Measurements from ENCODE around the gene CEP152. TPM values are rescaled to one million over a fixed set of nuclear protein-coding genes. Genes with fewer than 3 reads are reported as not detected.
A peak's percentile ranks its signal among the peaks of the same experiment; 100 is the strongest.

CEP152 gene
- total and polyA plus RNA-seq, 2 of the 13 experiments (the other 11 are each of a cell fraction or from before 2014, with no cell fraction given): 1.3 to 14.7 TPM

- no peak for TF ChIP-seq HNRNPUL1 (IDR thresholded peaks at IDR 0.05; ENCODE audit: low read depth, low read length)
- no peak for TF ChIP-seq MAZ (IDR thresholded peaks at IDR 0.05; ENCODE audit: borderline replicate concordance, low read depth, low read length)
- TF ChIP-seq MAZ (CRISPR knock-in tag; IDR thresholded peaks at IDR 0.05; ENCODE audit: low read depth): no peak
- TF ChIP-seq TMF1 (CRISPR knock-in tag; IDR thresholded peaks at IDR 0.05; ENCODE audit: low read depth): no peak
- no peak for TF ChIP-seq IKZF1 (IDR thresholded peaks at IDR 0.05)
- no peak for TF ChIP-seq CENPX (CRISPR knock-in tag; IDR thresholded peaks at IDR 0.05)
- TF ChIP-seq TBX2 (CRISPR knock-in tag; IDR thresholded peaks at IDR 0.05; ENCODE audit: borderline replicate concordance): peak; percentile 3; the same call in 1 of the 2 replicates
- TF ChIP-seq, protein P1, sequence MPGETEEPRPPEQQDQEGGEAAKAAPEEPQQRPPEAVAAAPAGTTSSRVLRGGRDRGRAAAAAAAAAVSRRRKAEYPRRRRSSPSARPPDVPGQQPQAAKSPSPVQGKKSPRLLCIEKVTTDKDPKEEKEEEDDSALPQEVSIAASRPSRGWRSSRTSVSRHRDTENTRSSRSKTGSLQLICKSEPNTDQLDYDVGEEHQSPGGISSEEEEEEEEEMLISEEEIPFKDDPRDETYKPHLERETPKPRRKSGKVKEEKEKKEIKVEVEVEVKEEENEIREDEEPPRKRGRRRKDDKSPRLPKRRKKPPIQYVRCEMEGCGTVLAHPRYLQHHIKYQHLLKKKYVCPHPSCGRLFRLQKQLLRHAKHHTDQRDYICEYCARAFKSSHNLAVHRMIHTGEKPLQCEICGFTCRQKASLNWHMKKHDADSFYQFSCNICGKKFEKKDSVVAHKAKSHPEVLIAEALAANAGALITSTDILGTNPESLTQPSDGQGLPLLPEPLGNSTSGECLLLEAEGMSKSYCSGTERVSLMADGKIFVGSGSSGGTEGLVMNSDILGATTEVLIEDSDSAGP (CRISPR knock-in tag; IDR thresholded peaks at IDR 0.05; ENCODE audit: borderline replicate concordance): peak; percentile 72; the same call in 1 of the 2 replicates
- no peak for TF ChIP-seq FOXP1 (IDR thresholded peaks at IDR 0.05)
- no peak for TF ChIP-seq FOXP1 (CRISPR knock-in tag; IDR thresholded peaks at IDR 0.05)
- TF ChIP-seq GTF3A (CRISPR knock-in tag; conservative IDR thresholded peaks at IDR 0.05): 0 out of 2 replicates have a peak, but pooled peaks have one; percentile 11
- TF ChIP-seq ETV5 (CRISPR knock-in tag; IDR thresholded peaks at IDR 0.05; ENCODE audit: borderline replicate concordance): 0 out of 2 replicates have a peak, but pooled peaks have one; percentile 27
- TF ChIP-seq, protein P2, sequence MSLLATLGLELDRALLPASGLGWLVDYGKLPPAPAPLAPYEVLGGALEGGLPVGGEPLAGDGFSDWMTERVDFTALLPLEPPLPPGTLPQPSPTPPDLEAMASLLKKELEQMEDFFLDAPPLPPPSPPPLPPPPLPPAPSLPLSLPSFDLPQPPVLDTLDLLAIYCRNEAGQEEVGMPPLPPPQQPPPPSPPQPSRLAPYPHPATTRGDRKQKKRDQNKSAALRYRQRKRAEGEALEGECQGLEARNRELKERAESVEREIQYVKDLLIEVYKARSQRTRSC (CRISPR knock-in tag; IDR thresholded peaks at IDR 0.05; ENCODE audit: low read depth): no peak
- TF ChIP-seq, protein P3, sequence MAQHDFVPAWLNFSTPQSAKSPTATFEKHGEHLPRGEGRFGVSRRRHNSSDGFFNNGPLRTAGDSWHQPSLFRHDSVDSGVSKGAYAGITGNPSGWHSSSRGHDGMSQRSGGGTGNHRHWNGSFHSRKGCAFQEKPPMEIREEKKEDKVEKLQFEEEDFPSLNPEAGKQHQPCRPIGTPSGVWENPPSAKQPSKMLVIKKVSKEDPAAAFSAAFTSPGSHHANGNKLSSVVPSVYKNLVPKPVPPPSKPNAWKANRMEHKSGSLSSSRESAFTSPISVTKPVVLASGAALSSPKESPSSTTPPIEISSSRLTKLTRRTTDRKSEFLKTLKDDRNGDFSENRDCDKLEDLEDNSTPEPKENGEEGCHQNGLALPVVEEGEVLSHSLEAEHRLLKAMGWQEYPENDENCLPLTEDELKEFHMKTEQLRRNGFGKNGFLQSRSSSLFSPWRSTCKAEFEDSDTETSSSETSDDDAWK (CRISPR knock-in tag; IDR thresholded peaks at IDR 0.05): no peak
- peak; percentile 69 for TF ChIP-seq THAP11 (CRISPR knock-in tag; IDR thresholded peaks at IDR 0.05)
- TF ChIP-seq KLF9 (CRISPR knock-in tag; IDR thresholded peaks at IDR 0.05; ENCODE audit: low read depth): no peak
- TF ChIP-seq SCMH1 (CRISPR knock-in tag; IDR thresholded peaks at IDR 0.05; ENCODE audit: borderline replicate concordance): no peak
- peak; percentile 47 for TF ChIP-seq HOXA3 (CRISPR knock-in tag; IDR thresholded peaks at IDR 0.05)
- TF ChIP-seq CTCF (CRISPR knock-in tag; IDR thresholded peaks at IDR 0.05): no peak
- TF ChIP-seq KDM5A (IDR thresholded peaks at IDR 0.05; ENCODE audit: borderline replicate concordance, low read length): peak; percentile 60
- peak; percentile 64 for TF ChIP-seq POLR2G (IDR thresholded peaks at IDR 0.05; ENCODE audit: low read depth, low read length)
- TF ChIP-seq ZHX1 (CRISPR knock-in tag; IDR thresholded peaks at IDR 0.05; ENCODE audit: low read depth): peak; percentile 33; the same call in 1 of the 2 replicates
Observed at GRCh38 chr15:48810414-48811324, at the start of gene CEP152 (continued).
